Endothelial cell of umbilical vein (primary cell): Measurements from ENCODE around the gene FAM167B. TPM values are rescaled to one million over a fixed set of nuclear protein-coding genes. Genes with fewer than 3 reads are reported as not detected.

ENCODE experiments used
- BruUV-seq: library from RNA; stranded (reverse); fragments of 400-500 nt; replicated peaks from 2 replicates; lab custom pipeline; 2021; lab: Mats Ljungman, UMichigan
- CTCF ChIA-PET: fragments of 300-600, 350-600 bp; sonication (Branson Sonifier 250); formaldehyde crosslinking; loops from one replicate; lab custom pipeline; 2021; ENCODE audit warnings: antibody characterized with exemption, inconsistent platforms; lab: Charles Lee
- POLR2A ChIA-PET: fragments of 300-600, 350-600 bp; sonication (Branson Sonifier 250); formaldehyde crosslinking; loops from one replicate; lab custom pipeline; 2021; ENCODE audit warnings: antibody characterized with exemption, inconsistent platforms; lab: Charles Lee
- DNase-seq: peaks from one replicate; pipeline ENCODE4 v3.0.0-alpha.2; 2011; ENCODE audit warnings: low read depth, low spot score
- FAIRE-seq: peaks from 2 replicates; lab custom pipeline; 2011; peaks lifted over from hg19 to GRCh38; lab: Jason Lieb, UNC
- H2AFZ ChIP-seq: 2 replicates; pipeline ENCODE4 v1.6.0; 2012; ENCODE audit warnings: low read depth, low read length, control low read depth, inconsistent platforms
- H3K27ac ChIP-seq: 2 replicates; pipeline ENCODE4 v1.5.1; 2011; ENCODE audit warnings: low read depth, mild to moderate bottlenecking, control low read depth, low read length, moderate library complexity; ENCODE audit not compliant: insufficient read depth
- H3K27me3 ChIP-seq, 2 experiments: 2 replicates each; pipeline versions ENCODE4 v1.6.0 to v1.6.1; 2011; ENCODE audit warnings: low read length in 2 of 2, mixed read lengths in 1 of 2; ENCODE audit not compliant: control insufficient read depth in 2 of 2, insufficient read depth in 2 of 2
- H3K36me3 ChIP-seq, 2 experiments: 2 replicates in 1 of 2; 3 replicates in 1 of 2; pipeline ENCODE4 v1.5.1; 2011; ENCODE audit warnings: low read length in 2 of 2, mild to moderate bottlenecking in 1 of 2, moderate library complexity in 1 of 2; ENCODE audit not compliant: control insufficient read depth in 2 of 2, insufficient read depth in 2 of 2; ENCODE audit errors: extremely low read depth in 1 of 2
- H3K4me1 ChIP-seq: 3 replicates; pipeline ENCODE4 v1.5.1; 2011; ENCODE audit warnings: mild to moderate bottlenecking, low read length; ENCODE audit not compliant: control insufficient read depth, insufficient read depth; ENCODE audit errors: extremely low read depth
- H3K4me2 ChIP-seq: 2 replicates; pipeline ENCODE4 v1.6.1; 2011; ENCODE audit warnings: low read length, control low read depth, mixed read lengths; ENCODE audit not compliant: insufficient read depth
- H3K4me3 ChIP-seq, 3 experiments: fragments of 200-600 bp in 1 of 3; sonication (generic), shearing (Covaris generic) in 1 of 3; replicated peaks in 1 of 3; 2 replicates each; pipeline ENCODE4 v1.5.1; 2011 to 2016; ENCODE audit warnings: control low read depth in 3 of 3, low read length in 3 of 3, mild to moderate bottlenecking in 2 of 3, inconsistent platforms in 1 of 3, low read depth in 1 of 3, moderate library complexity in 1 of 3; ENCODE audit not compliant: insufficient read depth in 1 of 3
- H3K79me2 ChIP-seq: 2 replicates; pipeline ENCODE4 v1.6.0; 2012; ENCODE audit warnings: low read length, inconsistent platforms; ENCODE audit not compliant: control insufficient read depth, insufficient read depth
- H3K9ac ChIP-seq: replicated peaks from 2 replicates; pipeline ENCODE3; 2011; ENCODE audit warnings: low read length, control low read depth; ENCODE audit not compliant: insufficient read depth; ENCODE audit errors: extremely low read depth
- H3K9me1 ChIP-seq: replicated peaks from 3 replicates; pipeline ENCODE4 v1.6.0; 2011; ENCODE audit warnings: mild to moderate bottlenecking, low read length; ENCODE audit not compliant: control insufficient read depth, insufficient read depth; ENCODE audit errors: extremely low read depth
- H3K9me3 ChIP-seq: replicated peaks from 2 replicates; pipeline ENCODE4 v1.5.1; 2012; ENCODE audit warnings: low read length, inconsistent platforms; ENCODE audit not compliant: control insufficient read depth, insufficient read depth
- H4K20me1 ChIP-seq: replicated peaks from 2 replicates; pipeline ENCODE3; 2011; ENCODE audit warnings: mild to moderate bottlenecking, low read length; ENCODE audit not compliant: control insufficient read depth, insufficient read depth; ENCODE audit errors: extremely low read depth
- EZH2 ChIP-seq: IDR thresholded peaks from 2 replicates; pipeline ENCODE4 v1.6.1; 2012; ENCODE audit warnings: borderline replicate concordance, low read depth, mild to moderate bottlenecking, moderate library complexity, low read length, inconsistent platforms; ENCODE audit not compliant: severe bottlenecking
- GATA2 ChIP-seq: IDR thresholded peaks from 2 replicates; pipeline ENCODE4 v1.7.0; 2011; ENCODE audit warnings: low read depth, mild to moderate bottlenecking, moderate library complexity, mixed read lengths, low read length; ENCODE audit not compliant: insufficient read length, insufficient read depth
- dilution Hi-C: fragments of 300-500 bp; cut with MboI; formaldehyde crosslinking; loops from one replicate; pipeline ENCODE4 v1.15.0; 2019; ENCODE audit warnings: low sequenced_read_pairs; ENCODE audit not compliant: extremely low pct_ligation_motif_present
- intact Hi-C: fragments of 100-400 bp; cut with micrococcal nuclease; formaldehyde crosslinking; loops from one replicate; pipeline ENCODE4 v1.10.0; 2022
- polyA plus RNA-seq, 4 experiments: library from polyadenylated mRNA; depleted of rRNA in 3 of 4; stranded (reverse) in 3 of 4; unstranded in 1 of 4; fragments of >200 nt; gene quantifications; 2 replicates each; pipeline versions ENCODE4 v1.2.1 to v1.2.3, GENCODE V29; 2011 to 2012; ENCODE audit warnings: missing spikeins in 1 of 4
- total RNA-seq: library from RNA; stranded (reverse); gene quantifications from 2 replicates; pipeline ENCODE4 v1.2.3, GENCODE V29; 2021
- TF ChIP-seq, protein P1 (sequence below): IDR thresholded peaks from 2 replicates; pipeline ENCODE4 v1.6.1; 2011; ENCODE audit not compliant: insufficient read depth, insufficient read length
- TF ChIP-seq, protein P2 (sequence below), 2 donors: IDR thresholded peaks; 1 replicate in 1 of 2; 2 replicates in 1 of 2; pipeline ENCODE4 v1.5.1; 2011; ENCODE audit warnings: low read length in 2 of 2, mild to moderate bottlenecking in 2 of 2, moderate library complexity in 2 of 2, control low read depth in 1 of 2, inconsistent platforms in 1 of 2, low read depth in 1 of 2; ENCODE audit not compliant: insufficient read depth in 1 of 2; ENCODE audit errors: extremely low read depth in 1 of 2

Gene FAM167B
- total and polyA plus RNA-seq, 2 donors (not counting 3 experiments of a cell fraction or from before 2014, with no cell fraction given) = 2.1 to 5.6 TPM

DNA sequence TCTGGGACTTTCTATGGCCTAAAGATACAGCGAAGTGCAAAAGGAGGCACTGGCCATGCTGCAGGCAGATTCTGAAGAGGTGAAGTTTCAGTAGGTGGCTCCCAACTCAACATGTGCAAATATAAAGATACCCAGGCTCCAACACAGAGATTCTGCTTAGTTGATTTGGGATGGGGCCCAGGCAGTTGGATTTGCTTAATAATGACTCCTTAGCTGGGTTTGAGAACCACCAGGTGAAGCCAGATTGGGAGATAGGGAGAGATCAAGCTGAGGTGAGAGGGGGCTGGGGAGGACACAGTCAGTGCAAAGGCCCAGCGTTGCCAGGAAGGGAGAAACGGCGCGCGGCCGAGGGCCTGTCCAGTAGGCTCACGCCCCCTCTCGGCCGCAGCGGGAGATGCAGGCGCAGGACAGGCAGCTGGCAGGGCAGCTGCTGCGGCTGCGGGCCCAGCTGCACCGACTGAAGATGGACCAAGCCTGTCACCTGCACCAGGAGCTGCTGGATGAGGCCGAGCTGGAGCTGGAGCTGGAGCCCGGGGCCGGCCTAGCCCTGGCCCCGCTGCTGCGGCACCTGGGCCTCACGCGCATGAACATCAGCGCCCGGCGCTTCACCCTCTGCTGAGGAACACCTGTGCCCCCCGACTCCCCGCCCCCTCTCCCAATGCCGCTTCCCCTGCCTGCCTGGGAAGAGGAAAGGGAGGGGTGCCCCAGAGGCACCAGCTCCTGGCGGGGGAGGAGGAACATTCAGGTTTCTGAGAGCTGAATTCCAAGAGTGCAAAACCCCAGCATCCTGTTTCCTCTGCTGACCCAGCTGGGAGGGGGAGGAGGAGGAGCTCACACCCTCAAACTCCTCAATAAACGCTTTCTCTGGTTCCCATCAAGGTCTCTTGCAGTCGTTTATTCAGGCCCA lies 1.2 kb downstream of the FAM167B start:
- H3K27ac ChIP-seq = peak overlapping the region; percentile 60
- H2AFZ ChIP-seq = peak overlapping the region; percentile 21
- BruUV-seq = no TSS peak
- H3K36me3 ChIP-seq = no peaks in the 10 kb centered on the region
- H3K9ac ChIP-seq = no peak overlapping the region
- H3K4me3 ChIP-seq = peak overlapping the region in 1 of 3 experiments; percentile 29
- FAIRE-seq = peak; percentile 89
- H3K4me2 ChIP-seq = peak overlapping the region; percentile 73
- peaks cover 47% of the 10 kb centered on the region for H3K4me1 ChIP-seq
- H3K79me2 ChIP-seq = no peaks in the 10 kb centered on the region
- CTCF ChIA-PET = interaction anchor here (0.6 to 6.3 kb wide), 29 partner anchors 11 to 175 kb away, joined by 3 to 73 read pairs (median 5); partner anchors contain the start of genes EIF3I, HDAC1, MARCKSL1 and TMEM234
- TF ChIP-seq, protein P1, sequence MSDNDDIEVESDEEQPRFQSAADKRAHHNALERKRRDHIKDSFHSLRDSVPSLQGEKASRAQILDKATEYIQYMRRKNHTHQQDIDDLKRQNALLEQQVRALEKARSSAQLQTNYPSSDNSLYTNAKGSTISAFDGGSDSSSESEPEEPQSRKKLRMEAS = no peak
- TF ChIP-seq, protein P2, sequence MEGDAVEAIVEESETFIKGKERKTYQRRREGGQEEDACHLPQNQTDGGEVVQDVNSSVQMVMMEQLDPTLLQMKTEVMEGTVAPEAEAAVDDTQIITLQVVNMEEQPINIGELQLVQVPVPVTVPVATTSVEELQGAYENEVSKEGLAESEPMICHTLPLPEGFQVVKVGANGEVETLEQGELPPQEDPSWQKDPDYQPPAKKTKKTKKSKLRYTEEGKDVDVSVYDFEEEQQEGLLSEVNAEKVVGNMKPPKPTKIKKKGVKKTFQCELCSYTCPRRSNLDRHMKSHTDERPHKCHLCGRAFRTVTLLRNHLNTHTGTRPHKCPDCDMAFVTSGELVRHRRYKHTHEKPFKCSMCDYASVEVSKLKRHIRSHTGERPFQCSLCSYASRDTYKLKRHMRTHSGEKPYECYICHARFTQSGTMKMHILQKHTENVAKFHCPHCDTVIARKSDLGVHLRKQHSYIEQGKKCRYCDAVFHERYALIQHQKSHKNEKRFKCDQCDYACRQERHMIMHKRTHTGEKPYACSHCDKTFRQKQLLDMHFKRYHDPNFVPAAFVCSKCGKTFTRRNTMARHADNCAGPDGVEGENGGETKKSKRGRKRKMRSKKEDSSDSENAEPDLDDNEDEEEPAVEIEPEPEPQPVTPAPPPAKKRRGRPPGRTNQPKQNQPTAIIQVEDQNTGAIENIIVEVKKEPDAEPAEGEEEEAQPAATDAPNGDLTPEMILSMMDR (IDR thresholded peaks at IDR 0.05; ENCODE audit: extremely low read depth in 1 of 2, insufficient read depth in 1 of 2, low read depth in 1 of 2, low read length in 2 of 2) = peak; percentile 96 to 98
- no peak for TF ChIP-seq GATA2
- peak; percentile 22 for TF ChIP-seq EZH2
- DNase-seq = peak; percentile 74
- POLR2A ChIA-PET = interaction anchor here (0.8 to 2.9 kb wide), 2 partner anchors 43 to 88 kb away, joined by 3 to 16 read pairs; partner anchors contain the start of genes HDAC1 and MARCKSL1
- no peaks in the 10 kb centered on the region for H3K9me3 ChIP-seq
- H3K27me3 ChIP-seq = no peaks in the 10 kb centered on the region
- dilution Hi-C loops (no loop called here), intact Hi-C loops (loop anchor here (1.0 to 2.0 kb wide), 3 partner anchors 26 to 87 kb away; partner anchors contain the start of genes EIF3I and TMEM234)
- no peaks in the 10 kb centered on the region for H3K9me1 ChIP-seq
- no peaks in the 10 kb centered on the region for H4K20me1 ChIP-seq
